Astrocyte of the cerebellum (primary cell): ENCODE measurements around the gene BICD1.
A peak's percentile ranks its signal among the peaks of the same experiment; 100 is the strongest.

Experiments
- DNase-seq: peaks from one replicate; pipeline ENCODE4 v3.0.0-alpha.2; 2011; ENCODE audit warnings: low read depth
- H3K4me3 ChIP-seq: 2 replicates; pipeline ENCODE4 v1.5.1; 2011; ENCODE audit warnings: mild to moderate bottlenecking, low read depth, low read length, moderate library complexity
- in situ Hi-C: cut with HindIII; loops from 2 replicates; pipeline ENCODE4 v1.10.0; 2017; ENCODE audit warnings: low sequenced_read_pairs
- TF ChIP-seq, protein P1 (sequence below): IDR thresholded peaks from 2 replicates; pipeline ENCODE4 v1.5.1; 2012; ENCODE audit warnings: low read length, low read depth, moderate library complexity, mild to moderate bottlenecking; ENCODE audit errors: missing control alignments

BICD1 gene

DNA sequence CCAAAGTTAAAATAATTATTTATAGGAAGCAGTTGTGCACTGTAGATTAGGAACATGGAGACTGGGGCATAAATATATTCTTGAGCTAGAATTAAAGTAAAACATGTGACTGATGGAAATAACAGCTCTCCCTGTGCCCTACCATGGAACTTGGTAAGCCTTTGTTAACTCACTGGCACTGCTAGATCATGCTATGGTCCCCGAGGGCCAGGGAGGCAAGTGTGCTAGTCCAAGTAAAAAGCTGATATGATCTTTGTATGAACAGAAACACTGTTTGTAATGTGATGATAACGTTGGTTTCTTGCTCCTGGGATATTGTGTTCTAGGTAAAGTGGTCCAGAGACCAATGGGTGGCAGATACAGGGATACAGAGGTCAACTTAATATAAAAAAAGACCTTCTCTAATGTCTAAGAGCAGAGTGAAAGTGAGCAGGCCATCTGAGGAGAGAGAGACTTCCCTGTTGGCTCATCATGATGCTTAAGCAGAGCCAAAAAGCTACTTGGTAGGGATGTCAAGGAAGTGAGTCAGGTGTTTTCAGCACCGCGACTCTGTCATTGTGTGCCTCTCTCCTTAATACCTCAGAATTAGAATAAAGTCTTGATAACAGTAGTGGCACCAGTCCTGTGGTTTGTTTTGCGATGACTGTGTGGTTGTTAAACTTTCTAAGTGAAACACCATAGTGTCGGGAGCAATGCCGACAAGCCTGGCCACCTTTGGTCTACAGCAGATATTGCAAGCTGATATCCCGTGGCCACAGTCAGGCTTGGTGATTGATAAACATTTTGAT, 27.6 kb downstream of the BICD1 start:
- H3K4me3 ChIP-seq: no peak overlapping the region
- in situ Hi-C loops: no loop called here
- DNase-seq: no peak
- TF ChIP-seq, protein P1, sequence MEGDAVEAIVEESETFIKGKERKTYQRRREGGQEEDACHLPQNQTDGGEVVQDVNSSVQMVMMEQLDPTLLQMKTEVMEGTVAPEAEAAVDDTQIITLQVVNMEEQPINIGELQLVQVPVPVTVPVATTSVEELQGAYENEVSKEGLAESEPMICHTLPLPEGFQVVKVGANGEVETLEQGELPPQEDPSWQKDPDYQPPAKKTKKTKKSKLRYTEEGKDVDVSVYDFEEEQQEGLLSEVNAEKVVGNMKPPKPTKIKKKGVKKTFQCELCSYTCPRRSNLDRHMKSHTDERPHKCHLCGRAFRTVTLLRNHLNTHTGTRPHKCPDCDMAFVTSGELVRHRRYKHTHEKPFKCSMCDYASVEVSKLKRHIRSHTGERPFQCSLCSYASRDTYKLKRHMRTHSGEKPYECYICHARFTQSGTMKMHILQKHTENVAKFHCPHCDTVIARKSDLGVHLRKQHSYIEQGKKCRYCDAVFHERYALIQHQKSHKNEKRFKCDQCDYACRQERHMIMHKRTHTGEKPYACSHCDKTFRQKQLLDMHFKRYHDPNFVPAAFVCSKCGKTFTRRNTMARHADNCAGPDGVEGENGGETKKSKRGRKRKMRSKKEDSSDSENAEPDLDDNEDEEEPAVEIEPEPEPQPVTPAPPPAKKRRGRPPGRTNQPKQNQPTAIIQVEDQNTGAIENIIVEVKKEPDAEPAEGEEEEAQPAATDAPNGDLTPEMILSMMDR: no peak

DNA sequence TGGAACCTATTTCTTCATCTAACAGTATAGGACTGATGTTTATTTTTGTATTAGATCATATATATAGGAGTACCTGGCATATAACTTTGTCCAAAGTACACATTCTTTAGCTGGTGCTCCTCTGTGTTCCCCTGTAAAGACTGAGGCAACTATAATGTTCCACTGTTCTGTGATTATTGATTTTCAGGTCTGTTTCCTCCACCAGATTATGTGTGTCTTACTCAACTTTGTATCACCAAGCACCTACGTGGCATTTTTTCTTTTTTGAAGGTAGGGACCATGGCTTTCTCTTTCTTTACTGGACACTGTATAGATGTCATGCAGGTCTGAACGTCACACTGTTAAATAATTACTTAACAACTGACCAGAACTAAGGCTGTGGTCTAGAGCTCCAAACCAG, 29.3 kb downstream of the BICD1 start:
- in situ Hi-C loops: no loop called here
- no peak for DNase-seq
- H3K4me3 ChIP-seq: no peak overlapping the region
- TF ChIP-seq, protein P1: no peak

DNA sequence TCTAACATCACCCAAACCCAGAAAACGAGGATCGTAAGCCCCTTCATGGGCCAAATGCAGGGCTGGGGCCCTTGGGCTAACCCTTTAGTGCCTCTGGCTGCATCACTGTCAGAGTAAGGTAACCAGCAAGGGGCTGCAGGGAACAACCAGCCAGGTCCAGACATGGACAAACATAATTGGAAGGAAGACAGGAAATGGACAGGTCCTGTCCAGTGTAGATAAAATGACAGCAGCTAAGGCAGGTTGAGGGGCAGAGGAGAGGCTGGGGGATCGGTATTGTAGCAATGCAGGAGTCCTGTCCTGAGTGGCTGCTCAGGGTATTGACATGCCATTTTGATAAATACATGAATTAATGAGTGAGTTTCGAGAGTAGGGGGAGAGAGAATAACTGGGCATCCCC, 29.8 kb downstream of the BICD1 start:
- in situ Hi-C loops: no loop called here
- TF ChIP-seq, protein P1: no peak
- DNase-seq: no peak
- H3K4me3 ChIP-seq: no peak overlapping the region

DNA sequence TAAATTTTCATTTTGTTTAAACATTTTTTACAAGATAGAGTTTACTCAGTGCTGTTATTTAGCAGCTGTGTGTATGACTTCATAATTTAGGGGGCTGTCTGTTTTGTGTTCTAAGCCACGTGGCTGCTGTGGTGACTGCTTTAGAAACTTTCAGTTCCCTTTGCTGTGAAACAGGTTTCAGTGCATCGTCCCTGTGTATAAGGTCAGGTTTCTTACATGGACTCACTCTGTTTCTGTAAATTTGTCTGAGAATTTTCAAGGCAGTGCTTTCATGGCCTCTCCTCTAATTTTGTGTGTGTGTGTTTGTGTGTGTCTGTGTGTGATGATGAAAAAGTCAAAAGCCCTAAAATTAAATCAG, 32.4 kb downstream of the BICD1 start:
- H3K4me3 ChIP-seq: peak overlapping the region; percentile 36
- in situ Hi-C loops: no loop called here
- TF ChIP-seq, protein P1: no peak
- DNase-seq: no peak

DNA sequence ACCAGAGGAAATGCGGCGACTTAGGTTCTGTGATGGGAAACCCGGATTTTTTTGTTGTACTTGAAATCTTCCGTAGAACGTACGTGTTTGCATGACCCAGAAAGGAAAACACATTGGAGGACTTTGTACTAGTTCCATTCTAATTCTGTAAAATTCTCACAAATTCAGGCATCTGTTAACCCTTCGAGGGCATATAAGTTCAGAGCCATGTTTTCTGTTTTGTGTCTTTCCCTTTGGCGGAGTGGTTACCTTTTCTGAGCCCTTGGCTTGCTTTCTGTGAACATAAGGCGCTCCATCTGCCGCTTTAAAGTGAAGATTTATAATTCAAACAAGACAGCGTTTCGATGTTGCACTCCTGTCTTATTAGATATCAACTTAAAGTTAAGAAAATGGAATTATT, 34.2 kb downstream of the BICD1 start:
- DNase-seq: no peak
- in situ Hi-C loops: no loop called here
- no peak overlapping the region for H3K4me3 ChIP-seq
- TF ChIP-seq, protein P1: no peak

DNA sequence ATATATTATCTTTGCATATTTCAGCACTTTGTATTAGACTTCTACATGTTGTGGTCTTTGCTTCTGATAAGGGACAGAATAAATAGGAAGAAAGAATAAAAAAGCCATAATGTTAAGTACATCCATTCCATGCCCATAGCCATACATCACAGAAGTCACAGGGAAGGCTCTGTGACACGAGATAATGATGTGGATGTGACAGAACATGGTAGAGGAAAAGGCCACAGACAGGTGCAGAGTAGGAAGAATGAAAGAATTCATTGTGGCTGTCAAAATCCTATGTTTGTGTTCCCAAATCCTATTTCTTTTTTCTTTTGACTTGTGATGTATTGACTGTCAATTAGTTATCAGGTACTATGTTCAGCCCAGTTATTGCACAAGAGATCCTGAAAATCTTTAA, 38.4 kb downstream of the BICD1 start:
- in situ Hi-C loops: no loop called here
- no peak for DNase-seq
- no peak overlapping the region for H3K4me3 ChIP-seq
- TF ChIP-seq, protein P1: no peak
